ENCODE data around the gene OBSCN.

DNA sequence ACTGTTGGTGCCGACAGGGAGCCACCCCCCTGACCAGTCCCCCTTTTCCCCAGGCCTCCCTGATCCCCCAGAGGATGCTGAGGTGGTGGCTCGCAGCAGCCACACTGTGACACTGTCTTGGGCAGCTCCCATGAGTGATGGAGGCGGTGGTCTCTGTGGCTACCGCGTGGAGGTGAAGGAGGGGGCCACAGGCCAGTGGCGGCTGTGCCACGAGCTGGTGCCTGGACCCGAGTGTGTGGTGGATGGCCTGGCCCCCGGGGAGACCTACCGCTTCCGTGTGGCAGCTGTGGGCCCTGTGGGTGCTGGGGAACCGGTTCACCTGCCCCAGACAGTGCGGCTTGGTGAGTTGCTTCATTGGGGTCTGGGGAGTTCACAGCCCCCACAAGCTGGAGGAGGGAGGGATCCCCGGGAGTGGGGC lies 109.6 kb downstream of the OBSCN start:
- TF ChIP-seq CTCF (IDR thresholded peaks at IDR 0.05; ENCODE audit: low read length) (no peak), EZH2 (IDR thresholded peaks at IDR 0.05; ENCODE audit: borderline replicate concordance, low read length) (no peak)
